HEK293 (cell line): Measurements from ENCODE around the gene ECT2L.

Source experiments
- CTCF ChIA-PET: fragments of 350-600 bp; formaldehyde crosslinking; extraction: SDS; loops from one replicate; lab custom pipeline; 2021; ENCODE audit warnings: antibody characterized with exemption; lab: Yijun Ruan, JAX
- POLR2A ChIA-PET: fragments of 300-600 bp; formaldehyde crosslinking; extraction: SDS; loops from one replicate; lab custom pipeline; 2020; ENCODE audit warnings: antibody characterized with exemption, inconsistent platforms; lab: Yijun Ruan, JAX
- H3K27ac ChIP-seq: fragments of 200-500 bp; sonication (Bioruptor generic); 2 replicates; pipeline ENCODE4 v1.5.1; 2014; ENCODE audit warnings: low read depth, low read length, control low read depth, inconsistent platforms; ENCODE audit errors: extremely low read depth
- H3K36me3 ChIP-seq, 2 experiments: fragments of 200-500 bp in 1 of 2; sonication (Bioruptor generic) in 1 of 2; 1 replicate in 1 of 2; 2 replicates in 1 of 2; pipeline ENCODE4 v1.5.1; 2014 to 2017; ENCODE audit warnings: inconsistent platforms in 2 of 2, low read length in 2 of 2; ENCODE audit not compliant: control insufficient read depth in 2 of 2, insufficient read depth in 1 of 2
- H3K4me1 ChIP-seq: fragments of 200-500 bp; sonication (Bioruptor generic); 2 replicates; pipeline ENCODE4 v1.5.1; 2014; ENCODE audit warnings: mild to moderate bottlenecking, low read length, inconsistent platforms; ENCODE audit not compliant: control insufficient read depth, insufficient read depth
- H3K4me3 ChIP-seq: 2 replicates; pipeline ENCODE4 v1.5.1; 2011; ENCODE audit warnings: low read depth, mild to moderate bottlenecking, control low read depth, low read length, moderate library complexity
- H3K9me3 ChIP-seq: fragments of 200-500 bp; sonication (Bioruptor generic); 2 replicates; pipeline ENCODE4 v1.5.1; 2014; ENCODE audit warnings: low read depth, low read length, inconsistent platforms; ENCODE audit not compliant: control insufficient read depth, insufficient read depth
- BCL11A ChIP-seq: fragments of 450-650 bp; formaldehyde crosslinking; IDR thresholded peaks from 2 replicates; pipeline ENCODE4 v1.5.1; 2016; ENCODE audit warnings: low read depth, missing biosample characterization, missing genetic modification characterization
- KLF7 ChIP-seq: fragments of 450-650 bp; formaldehyde crosslinking; IDR thresholded peaks from 2 replicates; pipeline ENCODE4 v1.5.1; 2016; ENCODE audit warnings: missing biosample characterization, missing genetic modification characterization, borderline replicate concordance
- SP2 ChIP-seq: fragments of 450-650 bp; formaldehyde crosslinking; IDR thresholded peaks from 2 replicates; pipeline ENCODE4 v1.5.1; 2016; ENCODE audit warnings: missing biosample characterization, missing genetic modification characterization
- ZBTB48 ChIP-seq: fragments of 450-650 bp; formaldehyde crosslinking; IDR thresholded peaks from 2 replicates; pipeline ENCODE4 v1.5.1; 2016; ENCODE audit warnings: missing biosample characterization, missing genetic modification characterization
- ZFP69B ChIP-seq: fragments of 450-650 bp; formaldehyde crosslinking; IDR thresholded peaks from 2 replicates; pipeline ENCODE4 v1.5.1; 2016; ENCODE audit warnings: missing biosample characterization, missing genetic modification characterization
- ZNF114 ChIP-seq: fragments of 450-650 bp; formaldehyde crosslinking; IDR thresholded peaks from 2 replicates; pipeline ENCODE4 v1.5.0; 2017; ENCODE audit warnings: missing biosample characterization, missing genetic modification characterization
- ZNF157 ChIP-seq: fragments of 450-650 bp; formaldehyde crosslinking; IDR thresholded peaks from 2 replicates; pipeline ENCODE4 v1.5.1; 2016; ENCODE audit warnings: missing biosample characterization, missing genetic modification characterization
- ZNF174 ChIP-seq: fragments of 450-650 bp; formaldehyde crosslinking; IDR thresholded peaks from 2 replicates; pipeline ENCODE4 v1.5.0; 2017; ENCODE audit warnings: missing biosample characterization, mild to moderate bottlenecking, missing genetic modification characterization
- ZNF19 ChIP-seq: fragments of 450-650 bp; formaldehyde crosslinking; IDR thresholded peaks from 2 replicates; pipeline ENCODE4; 2016; ENCODE audit warnings: missing biosample characterization, missing genetic modification characterization, low read depth
- ZNF23 ChIP-seq: fragments of 450-650 bp; formaldehyde crosslinking; IDR thresholded peaks from 2 replicates; pipeline ENCODE4 v1.5.1; 2016; ENCODE audit warnings: missing biosample characterization, missing genetic modification characterization, borderline replicate concordance
- ZNF311 ChIP-seq: fragments of 450-650 bp; formaldehyde crosslinking; IDR thresholded peaks from 2 replicates; pipeline ENCODE4 v1.5.1; 2017; ENCODE audit warnings: missing biosample characterization, missing genetic modification characterization, borderline replicate concordance
- ZNF366 ChIP-seq: fragments of 450-650 bp; formaldehyde crosslinking; conservative IDR thresholded peaks from 2 replicates; pipeline ENCODE4 v1.5.1; 2016; ENCODE audit warnings: missing biosample characterization, missing genetic modification characterization
- ZNF394 ChIP-seq: fragments of 450-650 bp; formaldehyde crosslinking; IDR thresholded peaks from 2 replicates; pipeline ENCODE4 v1.5.1; 2016; ENCODE audit warnings: missing biosample characterization, missing genetic modification characterization, mild to moderate bottlenecking, moderate library complexity, borderline replicate concordance
- ZNF423 ChIP-seq: fragments of 450-650 bp; formaldehyde crosslinking; IDR thresholded peaks from 2 replicates; pipeline ENCODE4 v1.5.1; 2016; ENCODE audit warnings: missing biosample characterization, missing genetic modification characterization
- ZNF555 ChIP-seq: fragments of 450-650 bp; formaldehyde crosslinking; conservative IDR thresholded peaks from 2 replicates; pipeline ENCODE4 v1.5.1; 2017; ENCODE audit warnings: missing biosample characterization, mild to moderate bottlenecking, missing genetic modification characterization, inconsistent platforms
- ZNF624 ChIP-seq: fragments of 450-650 bp; formaldehyde crosslinking; IDR thresholded peaks from 2 replicates; pipeline ENCODE4 v1.5.1; 2017; ENCODE audit warnings: missing biosample characterization, missing genetic modification characterization
- TF ChIP-seq, protein P1 (sequence below): fragments of 450-650 bp; formaldehyde crosslinking; optimal IDR thresholded peaks from 2 replicates; pipeline ENCODE3; 2016; ENCODE audit warnings: missing biosample characterization, mild to moderate bottlenecking, missing genetic modification characterization
- TF ChIP-seq, protein P2 (sequence below): fragments of 450-650 bp; formaldehyde crosslinking; IDR thresholded peaks from 2 replicates; pipeline ENCODE4 v1.5.1; 2016; ENCODE audit warnings: missing biosample characterization, missing genetic modification characterization
- TF ChIP-seq, protein P3 (sequence below): fragments of 450-650 bp; IDR thresholded peaks from 2 replicates; pipeline ENCODE4 v1.5.1; 2018; ENCODE audit warnings: missing biosample characterization, mild to moderate bottlenecking, missing genetic modification characterization

Gene ECT2L

GRCh38 chr6:138953451-138953850, 157.6 kb downstream of the ECT2L start:
- CTCF ChIA-PET = interaction anchor here (0.6 to 1.1 kb wide), 2 partner anchors 19 to 179 kb away, joined by 3 to 4 read pairs; no protein-coding TSS in a partner anchor
- TF ChIP-seq ZNF555 (tag by site-specific recombination) (no peak), ZNF157 (tag by site-specific recombination) (no peak), ZFP69B (tag by site-specific recombination) (no peak), ZNF174 (tag by site-specific recombination) (no peak), KLF7 (tag by site-specific recombination) (no peak), ZNF114 (no peak), ZNF311 (tag by site-specific recombination) (no peak), ZNF366 (tag by site-specific recombination) (no peak), ZNF423 (no peak), ZNF394 (tag by site-specific recombination) (no peak), ZBTB48 (tag by site-specific recombination) (no peak), SP2 (tag by site-specific recombination) (no peak), ZNF19 (tag by site-specific recombination) (no peak), ZNF624 (tag by site-specific recombination) (no peak), BCL11A (tag by site-specific recombination) (no peak), ZNF23 (tag by site-specific recombination) (no peak)
- TF ChIP-seq, protein P1, sequence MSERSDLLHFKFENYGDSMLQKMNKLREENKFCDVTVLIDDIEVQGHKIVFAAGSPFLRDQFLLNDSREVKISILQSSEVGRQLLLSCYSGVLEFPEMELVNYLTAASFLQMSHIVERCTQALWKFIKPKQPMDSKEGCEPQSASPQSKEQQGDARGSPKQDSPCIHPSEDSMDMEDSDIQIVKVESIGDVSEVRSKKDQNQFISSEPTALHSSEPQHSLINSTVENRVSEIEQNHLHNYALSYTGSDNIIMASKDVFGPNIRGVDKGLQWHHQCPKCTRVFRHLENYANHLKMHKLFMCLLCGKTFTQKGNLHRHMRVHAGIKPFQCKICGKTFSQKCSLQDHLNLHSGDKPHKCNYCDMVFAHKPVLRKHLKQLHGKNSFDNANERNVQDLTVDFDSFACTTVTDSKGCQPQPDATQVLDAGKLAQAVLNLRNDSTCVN (tag by site-specific recombination) = no peak
- TF ChIP-seq, protein P2, sequence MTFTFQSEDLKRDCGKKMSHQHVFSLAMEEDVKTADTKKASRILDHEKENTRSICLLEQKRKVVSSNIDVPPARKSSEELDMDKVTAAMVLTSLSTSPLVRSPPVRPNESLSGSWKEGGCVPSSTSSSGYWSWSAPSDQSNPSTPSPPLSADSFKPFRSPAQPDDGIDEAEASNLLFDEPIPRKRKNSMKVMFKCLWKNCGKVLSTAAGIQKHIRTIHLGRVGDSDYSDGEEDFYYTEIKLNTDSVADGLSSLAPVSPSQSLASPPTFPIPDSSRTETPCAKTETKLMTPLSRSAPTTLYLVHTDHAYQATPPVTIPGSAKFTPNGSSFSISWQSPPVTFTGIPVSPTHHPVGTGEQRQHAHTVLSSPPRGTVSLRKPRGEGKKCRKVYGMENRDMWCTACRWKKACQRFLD (tag by site-specific recombination) = no peak
- TF ChIP-seq, protein P3, sequence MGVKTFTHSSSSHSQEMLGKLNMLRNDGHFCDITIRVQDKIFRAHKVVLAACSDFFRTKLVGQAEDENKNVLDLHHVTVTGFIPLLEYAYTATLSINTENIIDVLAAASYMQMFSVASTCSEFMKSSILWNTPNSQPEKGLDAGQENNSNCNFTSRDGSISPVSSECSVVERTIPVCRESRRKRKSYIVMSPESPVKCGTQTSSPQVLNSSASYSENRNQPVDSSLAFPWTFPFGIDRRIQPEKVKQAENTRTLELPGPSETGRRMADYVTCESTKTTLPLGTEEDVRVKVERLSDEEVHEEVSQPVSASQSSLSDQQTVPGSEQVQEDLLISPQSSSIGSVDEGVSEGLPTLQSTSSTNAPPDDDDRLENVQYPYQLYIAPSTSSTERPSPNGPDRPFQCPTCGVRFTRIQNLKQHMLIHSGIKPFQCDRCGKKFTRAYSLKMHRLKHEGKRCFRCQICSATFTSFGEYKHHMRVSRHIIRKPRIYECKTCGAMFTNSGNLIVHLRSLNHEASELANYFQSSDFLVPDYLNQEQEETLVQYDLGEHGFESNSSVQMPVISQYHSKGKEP (tag by site-specific recombination) = no peak
- TF ChIP-seq, all 188 proteins: peak for 0
- no peak overlapping the region for H3K4me3 ChIP-seq
- peaks cover 14% of the 10 kb centered on the region; the same call in 1 of the 2 replicates for H3K4me1 ChIP-seq
- no peaks in the 10 kb centered on the region for H3K9me3 ChIP-seq
- H3K27ac ChIP-seq = no peak overlapping the region
- POLR2A ChIA-PET = no interaction called here
- no peaks in the 10 kb centered on the region for H3K36me3 ChIP-seq
